Activated CD8-positive, alpha-beta memory T cell treated with anti-CD3 and anti-CD28 coated beads, Interleukin-2, amount 50 U/mL, for 1 hour (primary cell): ENCODE data around the gene PRDM1.
"Not testable (repeated sequence)": the region's sequence is repeated elsewhere in the genome, so short reads cannot be mapped to it uniquely, and the experiment has no call there.

Experiments
- DNase-seq: peaks from one replicate; pipeline ENCODE4 v3.0.0-alpha.2; 2020; ENCODE audit errors: extremely low read depth

PRDM1 gene

GRCh38 chr6:106136845-106137244, 50.7 kb downstream of the PRDM1 start:
- DNase-seq, result no peak

- DNase-seq, result no peak
These were observed 52.0 kb downstream of the PRDM1 start for GRCh38 chr6:106138151-106138550.

GRCh38 chr6:106141441-106142237, 55.5 kb downstream of the PRDM1 start:
- DNase-seq, result no peak

- no peak for DNase-seq
These were observed 56.8 kb downstream of the PRDM1 start for GRCh38 chr6:106142876-106143431.

GRCh38 chr6:106143665-106144064, 57.5 kb downstream of the PRDM1 start:
- no peak for DNase-seq

GRCh38 chr6:106145144-106145543, 59.0 kb downstream of the PRDM1 start:
- no peak for DNase-seq

- DNase-seq, result no peak
These were observed 59.6 kb downstream of the PRDM1 start for GRCh38 chr6:106145741-106146227.

GRCh38 chr6:106146852-106147351, 60.8 kb downstream of the PRDM1 start:
- DNase-seq, result no peak

- DNase-seq, result no peak
These were observed 61.3 kb downstream of the PRDM1 start for GRCh38 chr6:106147476-106147875.

- no peak for DNase-seq
These were observed 63.4 kb downstream of the PRDM1 start for GRCh38 chr6:106149472-106150069.

GRCh38 chr6:106152476-106152875, 66.3 kb downstream of the PRDM1 start:
- not testable (repeated sequence) for DNase-seq

- no peak for DNase-seq
These were observed 66.8 kb downstream of the PRDM1 start for GRCh38 chr6:106152952-106153351.

- no peak for DNase-seq
These were observed 68.2 kb downstream of the PRDM1 start for GRCh38 chr6:106154326-106154725.

- no peak for DNase-seq
These were observed 69.2 kb downstream of the PRDM1 start for GRCh38 chr6:106155219-106155830.

GRCh38 chr6:106156413-106156812, 70.3 kb downstream of the PRDM1 start:
- no peak for DNase-seq

GRCh38 chr6:106156863-106157262, 70.7 kb downstream of the PRDM1 start:
- no peak for DNase-seq

GRCh38 chr6:106158816-106159215, 72.7 kb downstream of the PRDM1 start:
- no peak for DNase-seq
